Uterus (tissue), 4 donors: Measurements from ENCODE around the gene KIAA1217. TPM values are rescaled to one million over a fixed set of nuclear protein-coding genes. Genes with fewer than 3 reads are reported as not detected.
A peak's percentile ranks its signal among the peaks of the same experiment; 100 is the strongest.

Experiments used
- DNase-seq, 2 donors: peaks; one replicate each; pipeline ENCODE4 v3.0.0-alpha.2; 2019 to 2020
- H3K27ac ChIP-seq, 2 donors: fragments of 200-600 bp; sonication (generic); 1 replicate in 1 of 2; 2 replicates in 1 of 2; pipeline ENCODE4 v1.5.1; 2016 to 2018
- H3K27me3 ChIP-seq, 2 donors: fragments of 200-600 bp; sonication (generic); one replicate each; pipeline ENCODE4 v1.5.1; 2018 to 2019; ENCODE audit warnings: control low read depth in 1 of 2
- H3K36me3 ChIP-seq, 2 donors: fragments of 200-600 bp; sonication (generic); one replicate each; pipeline ENCODE4 v1.5.1; 2019; ENCODE audit warnings: control low read depth in 1 of 2
- H3K4me1 ChIP-seq, 2 donors: fragments of 200-600 bp; sonication (generic); one replicate each; pipeline ENCODE4 v1.5.1; 2018 to 2019; ENCODE audit warnings: control low read depth in 1 of 2
- H3K4me3 ChIP-seq, 2 donors: fragments of 200-600 bp; sonication (generic); 1 replicate in 1 of 2; 2 replicates in 1 of 2; pipeline ENCODE4 v1.5.1; 2018 to 2019; ENCODE audit warnings: mild to moderate bottlenecking in 1 of 2
- H3K9me3 ChIP-seq, 2 donors: fragments of 200-600 bp; sonication (generic); one replicate each; pipeline ENCODE4 v1.5.1; 2019; ENCODE audit warnings: control low read depth in 1 of 2
- CTCF ChIP-seq, 4 experiments: fragments of 200-600 bp in 2 of 4; fragments of 450-650 bp in 2 of 4; sonication (generic) in 2 of 4; IDR thresholded peaks; one replicate each; pipeline ENCODE4 v1.5.1; 2016 to 2019; ENCODE audit warnings: antibody characterized with exemption in 4 of 4, mild to moderate bottlenecking in 2 of 4, moderate library complexity in 1 of 4
- POLR2A ChIP-seq, 2 donors: fragments of 450-650 bp; IDR thresholded peaks; one replicate each; pipeline ENCODE4 v1.6.1; 2016; ENCODE audit warnings: antibody characterized with exemption in 2 of 2, mild to moderate bottlenecking in 1 of 2, moderate library complexity in 1 of 2
- intact Hi-C: fragments of 100-400 bp; cut with DNase I; formaldehyde crosslinking; loops from one replicate; pipeline ENCODE4 v1.15.1; 2023; ENCODE audit warnings: low total_unique reads
- total RNA-seq, 4 donors: library from RNA; depleted of rRNA in 3 of 4; stranded (reverse); fragments of >200 nt in 3 of 4; gene quantifications; one replicate each; pipeline versions ENCODE4 v1.1.0 to v1.2.4, GENCODE V29; 2014 to 2023
- donor health status: DM: yes; HTN: yes; CAD: no.

Gene KIAA1217
- total RNA-seq, 4 donors from 2014 or later: 3.5 to 38.2 (median 11.6) TPM

GRCh38 chr10:24459836-24460235, 250.9 kb downstream of the KIAA1217 start:
- no peaks in the 10 kb centered on the region for H3K36me3 ChIP-seq
- H3K4me3 ChIP-seq: no peak overlapping the region
- no peaks in the 10 kb centered on the region for H3K27me3 ChIP-seq
- TF ChIP-seq CTCF (IDR thresholded peaks at IDR 0.05) (no peak), POLR2A (IDR thresholded peaks at IDR 0.05) (no peak)
- no peak overlapping the region for H3K27ac ChIP-seq
- intact Hi-C loops: no loop called here
- peaks cover 0 to 4% of the 10 kb centered on the region in 2 donors for H3K4me1 ChIP-seq
- no peaks in the 10 kb centered on the region for H3K9me3 ChIP-seq
- no peak for DNase-seq

DNA sequence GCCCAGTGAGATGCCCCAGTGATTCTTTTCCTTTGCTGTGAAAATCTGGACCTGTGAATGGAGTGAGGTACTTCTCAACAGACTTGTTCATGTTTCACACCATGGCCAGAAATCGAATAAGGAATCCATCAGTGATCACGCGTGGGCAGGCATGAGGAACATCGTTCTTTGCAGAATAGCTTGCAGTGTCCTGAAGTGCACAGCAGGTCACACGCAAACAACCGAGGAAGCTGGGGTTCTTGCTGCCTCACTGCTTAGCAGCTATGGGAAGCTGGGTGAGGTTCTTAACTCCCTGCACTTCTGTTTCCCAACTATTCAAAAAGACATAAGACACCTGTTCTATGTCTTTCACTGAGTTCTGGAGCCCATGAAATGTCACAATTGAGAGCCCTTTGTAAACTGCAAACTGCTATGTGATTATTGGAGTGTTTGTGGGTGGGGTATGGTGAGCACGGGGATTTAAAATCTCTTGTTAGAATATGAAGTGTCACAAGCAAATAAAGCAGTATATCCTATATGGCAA, 253.4 kb downstream of the KIAA1217 start:
- no peak for TF ChIP-seq CTCF (IDR thresholded peaks at IDR 0.05)
- H3K9me3 ChIP-seq: no peaks in the 10 kb centered on the region
- no peaks in the 10 kb centered on the region for H3K27me3 ChIP-seq
- DNase-seq: no peak
- intact Hi-C loops: no loop called here
- H3K27ac ChIP-seq: no peak overlapping the region
- H3K4me1 ChIP-seq: peaks cover 0 to 4% of the 10 kb centered on the region in 2 donors
- no peak overlapping the region for H3K4me3 ChIP-seq
- no peaks in the 10 kb centered on the region for H3K36me3 ChIP-seq

GRCh38 chr10:24462889-24463552, 254.1 kb downstream of the KIAA1217 start:
- Histone ChIP-seq H3K4me1 (peaks cover 0 to 4% of the 10 kb centered on the region in 2 donors), H3K9me3 (no peaks in the 10 kb centered on the region), H3K4me3 (no peak overlapping the region), H3K36me3 (no peaks in the 10 kb centered on the region), H3K27ac (no peak overlapping the region), H3K27me3 (no peaks in the 10 kb centered on the region)
- no peak for DNase-seq
- no peak for TF ChIP-seq POLR2A (IDR thresholded peaks at IDR 0.05)
- TF ChIP-seq CTCF (IDR thresholded peaks at IDR 0.05): no peak
- intact Hi-C loops: no loop called here

GRCh38 chr10:24463611-24464426, 254.9 kb downstream of the KIAA1217 start:
- Histone ChIP-seq H3K4me1 (peaks cover 0 to 4% of the 10 kb centered on the region in 2 donors), H3K27me3 (no peaks in the 10 kb centered on the region), H3K27ac (peak overlapping the region in 1 of 2 donors; percentile 15), H3K9me3 (no peaks in the 10 kb centered on the region), H3K36me3 (no peaks in the 10 kb centered on the region), H3K4me3 (no peak overlapping the region)
- TF ChIP-seq CTCF (IDR thresholded peaks at IDR 0.05) (no peak), POLR2A (IDR thresholded peaks at IDR 0.05) (no peak)
- DNase-seq: peak; percentile 44 to 46
- intact Hi-C loops: no loop called here
